ENCODE results near the gene MROH2B.

GRCh38 chr5:41102341-41102740, 31.2 kb upstream of the MROH2B start:
- no peak for TF ChIP-seq ELF4 (IDR thresholded peaks at IDR 0.05)
- no peak for TF ChIP-seq FOXA1 (IDR thresholded peaks at IDR 0.05)
- TF ChIP-seq SP1 (IDR thresholded peaks at IDR 0.05) = no peak
- TF ChIP-seq HDGF (IDR thresholded peaks at IDR 0.05; ENCODE audit: borderline replicate concordance) = no peak
- no peak for TF ChIP-seq ZNF384 (IDR thresholded peaks at IDR 0.05)
- TF ChIP-seq SUZ12 (IDR thresholded peaks at IDR 0.05) = no peak
- no peak for TF ChIP-seq NFRKB (IDR thresholded peaks at IDR 0.05)
- no peak for TF ChIP-seq ARNT (IDR thresholded peaks at IDR 0.05)

All from HEK293T (cell line).